Small intestine (tissue), 4 donors: ENCODE data around the gene PLXNB2. TPM values are rescaled to one million over a fixed set of nuclear protein-coding genes. Genes with fewer than 3 reads are reported as not detected.

Experiments
- polyA plus RNA-seq, 4 donors: library from polyadenylated mRNA; stranded (reverse) in 3 of 4; unstranded in 1 of 4; fragments of 200-250 nt in 3 of 4; fragments of 120-200 nt in 1 of 4; gene quantifications; one replicate each; pipeline versions ENCODE4 v1.2.1 to v1.2.3, GENCODE V29; 2013
- donor health status: healthy with polysubstance abuse.
- donor health status: Bipolar disorder and iron deficiency.
- donor health status: healthy.

PLXNB2 gene
- polyA plus RNA-seq, 4 donors: 70.3 to 179 (median 95.2) TPM

Other genes with a start within 250 kb of the PLXNB2 start
- gene TTLL8, start 249.3 kb downstream of the PLXNB2 start, polyA plus RNA-seq: not detected
- under 1 TPM in 2 of 4 donors, not detected in 2; 0.03 to 0.32 TPM for gene MLC1, start 222.2 kb downstream of the PLXNB2 start, polyA plus RNA-seq
- 1 to 10 TPM in 1 of 4 donors, under 1 TPM in 1, not detected in 2; 0.19 to 2.1 TPM for gene MOV10L1, start 217.6 kb downstream of the PLXNB2 start, polyA plus RNA-seq
- under 1 TPM in 2 of 4 donors, not detected in 2; 0.12 to 0.36 TPM for gene PANX2, start 136.9 kb downstream of the PLXNB2 start, polyA plus RNA-seq
- 10 to 100 TPM; 43.3 to 84.6 (median 66.9) TPM for gene TRABD, start 121.7 kb downstream of the PLXNB2 start, polyA plus RNA-seq
- gene SELENOO, start 106.6 kb downstream of the PLXNB2 start, polyA plus RNA-seq: 10 to 100 TPM; 23.6 to 94.6 (median 66.5) TPM
- 10 to 100 TPM; 23.0 to 55.5 (median 39.7) TPM for gene TUBGCP6, start 62.6 kb downstream of the PLXNB2 start, polyA plus RNA-seq
- gene HDAC10, start 56.4 kb downstream of the PLXNB2 start, polyA plus RNA-seq: 10 to 100 TPM; 15.9 to 53.1 (median 27.5) TPM
- 1 to 10 TPM in 3 of 4 donors, under 1 TPM in 1; 0.45 to 7.1 (median 3.6) TPM for gene MAPK12, start 46.0 kb downstream of the PLXNB2 start, polyA plus RNA-seq
- gene MAPK11, start 37.3 kb downstream of the PLXNB2 start, polyA plus RNA-seq: 1 to 10 TPM in 3 of 4 donors, not detected in 1; 2.2 to 7.9 (median 2.4) TPM
- 1 to 10 TPM; 1.9 to 4.5 (median 2.5) TPM for gene DENND6B, start 19.4 kb upstream of the PLXNB2 start, polyA plus RNA-seq
- gene PPP6R2, start 35.7 kb upstream of the PLXNB2 start, polyA plus RNA-seq: 10 to 100 TPM; 28.6 to 41.2 (median 38.8) TPM
- gene SBF1, start 167.4 kb upstream of the PLXNB2 start, polyA plus RNA-seq: 10 to 100 TPM; 27.3 to 43.7 (median 35.4) TPM
- gene ADM2, start 173.9 kb upstream of the PLXNB2 start, polyA plus RNA-seq: 10 to 100 TPM in 2 of 4 donors, 1 to 10 TPM in 2; 2.2 to 14.7 (median 8.7) TPM
- gene MIOX, start 179.2 kb upstream of the PLXNB2 start, polyA plus RNA-seq: under 1 TPM in 2 of 4 donors, not detected in 2; 0.28 to 0.44 TPM
- gene LMF2, start 200.1 kb upstream of the PLXNB2 start, polyA plus RNA-seq: 10 to 100 TPM; 37.8 to 52.8 (median 46.9) TPM
- gene NCAPH2, start 200.6 kb upstream of the PLXNB2 start, polyA plus RNA-seq: 10 to 100 TPM; 29.3 to 45.9 (median 39.8) TPM
- gene SCO2, start 218.0 kb upstream of the PLXNB2 start, polyA plus RNA-seq: 1 to 10 TPM in 3 of 4 donors, under 1 TPM in 1; 0.92 to 2.7 (median 2.3) TPM
- gene TYMP, start 222.4 kb upstream of the PLXNB2 start, polyA plus RNA-seq: 100 to 1,000 TPM in 1 of 4 donors, 10 to 100 TPM in 3; 10.7 to 172 (median 90.0) TPM
- under 1 TPM in 2 of 4 donors, not detected in 2; 0.10 to 0.28 TPM for gene KLHDC7B, start 238.3 kb upstream of the PLXNB2 start, polyA plus RNA-seq